ENCODE results near the gene ABRACL. TPM values are rescaled to one million over a fixed set of nuclear protein-coding genes. Genes with fewer than 3 reads are reported as not detected.
"Not testable (repeated sequence)": the region's sequence is repeated elsewhere in the genome, so short reads cannot be mapped to it uniquely, and the experiment has no call there.

ABRACL gene
- polyA plus RNA-seq, 1 experiment: 56.4 TPM

DNA sequence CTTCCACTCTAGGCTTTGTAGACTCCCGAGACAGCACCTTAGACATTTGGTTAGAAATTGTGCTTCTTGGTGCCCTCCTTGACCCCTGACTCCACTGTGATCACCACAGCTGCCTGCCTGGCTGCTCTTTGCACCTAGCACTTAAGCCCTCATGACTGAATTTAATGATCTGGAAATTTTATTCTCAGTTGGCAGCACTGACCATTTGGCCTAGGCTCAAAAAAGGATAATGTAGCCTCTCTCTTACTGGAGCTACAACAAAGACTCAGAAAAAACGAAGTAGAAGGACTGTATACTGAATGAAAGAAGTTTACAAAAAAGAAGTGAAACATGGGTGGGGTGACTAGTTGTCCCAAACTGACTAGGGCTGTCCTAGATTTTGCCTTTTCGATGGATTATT, 11.3 kb upstream of the ABRACL start:
- CTCF ChIA-PET: interaction anchor here (1.7 kb wide), 1 partner anchor 29 kb away, joined by 4 read pairs; the partner anchor contains the start of gene REPS1
- TF ChIP-seq, protein P1, sequence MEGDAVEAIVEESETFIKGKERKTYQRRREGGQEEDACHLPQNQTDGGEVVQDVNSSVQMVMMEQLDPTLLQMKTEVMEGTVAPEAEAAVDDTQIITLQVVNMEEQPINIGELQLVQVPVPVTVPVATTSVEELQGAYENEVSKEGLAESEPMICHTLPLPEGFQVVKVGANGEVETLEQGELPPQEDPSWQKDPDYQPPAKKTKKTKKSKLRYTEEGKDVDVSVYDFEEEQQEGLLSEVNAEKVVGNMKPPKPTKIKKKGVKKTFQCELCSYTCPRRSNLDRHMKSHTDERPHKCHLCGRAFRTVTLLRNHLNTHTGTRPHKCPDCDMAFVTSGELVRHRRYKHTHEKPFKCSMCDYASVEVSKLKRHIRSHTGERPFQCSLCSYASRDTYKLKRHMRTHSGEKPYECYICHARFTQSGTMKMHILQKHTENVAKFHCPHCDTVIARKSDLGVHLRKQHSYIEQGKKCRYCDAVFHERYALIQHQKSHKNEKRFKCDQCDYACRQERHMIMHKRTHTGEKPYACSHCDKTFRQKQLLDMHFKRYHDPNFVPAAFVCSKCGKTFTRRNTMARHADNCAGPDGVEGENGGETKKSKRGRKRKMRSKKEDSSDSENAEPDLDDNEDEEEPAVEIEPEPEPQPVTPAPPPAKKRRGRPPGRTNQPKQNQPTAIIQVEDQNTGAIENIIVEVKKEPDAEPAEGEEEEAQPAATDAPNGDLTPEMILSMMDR (IDR thresholded peaks at IDR 0.05; ENCODE audit: low read depth, low read length): no peak
- Histone ChIP-seq H3K9me3 (ENCODE audit: control insufficient read depth, insufficient read depth, low read length) (no peaks in the 10 kb centered on the region), H3K27me3 (ENCODE audit: control insufficient read depth, insufficient read depth, low read length) (peaks cover 3% of the 10 kb centered on the region), H3K27ac (ENCODE audit: low read depth, low read length) (no peak overlapping the region), H3K4me3 (ENCODE audit: low read depth, low read length) (no peak overlapping the region)
- POLR2A ChIA-PET: no interaction called here
- no peak for DNase-seq (ENCODE audit: low read depth, low spot score)

DNA sequence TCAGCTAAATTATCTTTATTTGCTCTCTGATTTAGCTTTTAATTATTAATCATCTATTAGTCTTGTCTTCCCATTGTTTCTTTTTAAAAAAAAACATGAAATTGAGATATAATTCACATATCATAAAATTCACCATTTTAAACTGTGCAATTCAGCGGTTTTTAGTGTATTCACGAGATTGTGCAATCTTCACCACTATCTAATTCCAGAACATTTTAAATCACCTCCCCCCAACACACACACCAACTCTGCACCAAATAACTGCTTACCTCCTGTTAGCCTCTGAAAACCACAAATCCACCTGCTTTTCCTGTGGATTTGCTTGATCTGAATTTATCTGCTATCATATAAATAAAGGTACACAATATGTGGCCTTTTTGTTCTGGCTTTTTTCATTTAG, 8.8 kb upstream of the ABRACL start:
- CTCF ChIA-PET: interaction anchor here (0.5 kb wide), 1 partner anchor 204 kb away, joined by 3 read pairs; no protein-coding TSS in a partner anchor
- H3K27ac ChIP-seq (ENCODE audit: low read depth, low read length): no peak overlapping the region
- TF ChIP-seq, protein P1 (IDR thresholded peaks at IDR 0.05; ENCODE audit: low read depth, low read length): no peak
- DNase-seq (ENCODE audit: low read depth, low spot score): no peak
- no peak overlapping the region for H3K4me3 ChIP-seq (ENCODE audit: low read depth, low read length)
- H3K9me3 ChIP-seq (ENCODE audit: control insufficient read depth, insufficient read depth, low read length): no peaks in the 10 kb centered on the region
- peaks cover 3% of the 10 kb centered on the region for H3K27me3 ChIP-seq (ENCODE audit: control insufficient read depth, insufficient read depth, low read length)
- POLR2A ChIA-PET: no interaction called here

DNA sequence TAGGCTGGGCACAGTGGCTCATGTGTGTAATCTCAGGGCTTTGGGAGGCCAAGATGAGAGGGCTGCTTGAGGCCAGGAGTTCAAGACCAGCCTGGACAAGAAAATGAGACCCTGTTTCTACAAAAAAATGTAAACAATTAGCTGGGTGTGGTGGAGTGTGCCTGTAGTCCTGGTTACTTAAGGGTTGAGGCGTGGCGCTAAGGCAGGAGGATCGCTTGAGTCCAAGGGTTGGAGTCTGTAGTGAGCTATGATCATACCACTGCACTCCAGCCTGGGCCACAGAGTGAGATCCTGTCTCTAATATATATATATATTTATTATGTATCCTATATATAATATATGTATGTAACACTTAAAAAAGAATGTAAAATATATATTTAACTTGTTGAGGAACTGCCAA, 7.9 kb upstream of the ABRACL start:
- Histone ChIP-seq H3K27ac (ENCODE audit: low read depth, low read length) (no peak overlapping the region), H3K4me3 (ENCODE audit: low read depth, low read length) (no peak overlapping the region), H3K9me3 (ENCODE audit: control insufficient read depth, insufficient read depth, low read length) (no peaks in the 10 kb centered on the region), H3K27me3 (ENCODE audit: control insufficient read depth, insufficient read depth, low read length) (peaks cover 3% of the 10 kb centered on the region)
- ChIA-PET CTCF (no interaction called here), POLR2A (interaction anchor here (0.6 kb wide), 1 partner anchor 236 kb away, joined by 6 read pairs; no protein-coding TSS in a partner anchor)
- no peak for DNase-seq (ENCODE audit: low read depth, low spot score)
- TF ChIP-seq, protein P1 (IDR thresholded peaks at IDR 0.05; ENCODE audit: low read depth, low read length): no peak

DNA sequence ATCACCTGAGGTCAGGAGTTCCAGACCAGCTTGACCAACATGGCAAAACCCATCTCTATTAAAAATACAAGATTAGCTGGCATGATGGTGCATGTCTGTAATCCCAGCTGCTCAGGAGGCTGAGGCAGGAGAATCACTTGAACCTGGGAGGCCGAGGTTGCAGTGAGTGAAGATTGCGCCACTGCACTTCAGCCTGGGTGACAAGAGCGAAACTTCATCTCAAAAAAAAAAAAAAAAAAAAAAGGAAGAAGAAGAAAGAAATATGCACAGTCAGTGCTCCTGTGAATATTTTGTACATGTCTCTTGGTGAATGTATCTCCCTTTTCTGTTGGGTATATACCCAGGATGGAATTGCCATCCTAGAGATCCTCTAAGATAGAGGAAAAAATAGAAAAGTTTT, 3.1 kb upstream of the ABRACL start:
- POLR2A ChIA-PET; H3K9me3 ChIP-seq (ENCODE audit: control insufficient read depth, insufficient read depth, low read length); H3K27me3 ChIP-seq (ENCODE audit: control insufficient read depth, insufficient read depth, low read length); H3K27ac ChIP-seq (ENCODE audit: low read depth, low read length); DNase-seq (ENCODE audit: low read depth, low spot score); H3K4me3 ChIP-seq (ENCODE audit: low read depth, low read length): not testable (repeated sequence)
- CTCF ChIA-PET: interaction anchor here (0.7 kb wide), 1 partner anchor 132 kb away, joined by 3 read pairs; no protein-coding TSS in a partner anchor

DNA sequence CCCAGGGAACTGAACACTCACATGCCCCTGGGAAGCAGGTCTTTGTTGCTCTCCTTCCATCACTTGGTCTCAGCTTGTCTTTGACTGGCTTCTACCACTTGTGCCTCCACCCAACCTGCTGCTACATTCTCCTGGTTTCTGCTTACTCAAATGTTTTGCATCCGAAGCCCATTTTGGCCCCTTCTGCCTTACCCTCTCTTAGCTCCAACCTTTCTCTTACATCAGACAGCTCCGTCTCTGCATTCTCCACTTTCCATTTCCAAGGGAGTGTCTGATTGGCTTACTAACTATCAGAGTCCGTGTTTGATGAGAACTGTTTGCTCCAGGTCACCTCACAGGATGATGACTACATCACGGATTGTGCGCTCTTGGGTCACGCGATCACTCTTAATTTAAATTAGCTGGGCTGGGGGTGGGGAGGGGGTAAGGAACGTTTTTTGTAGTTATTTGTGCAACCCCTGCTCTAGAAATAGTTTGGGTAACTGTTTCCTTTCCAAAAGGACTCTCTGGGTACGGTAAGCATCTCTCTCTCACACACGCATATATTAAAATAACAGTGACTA, 844 bp upstream of the ABRACL start:
- H3K27ac ChIP-seq (ENCODE audit: low read depth, low read length): no peak overlapping the region

More for the DNA sequence above, 844 bp upstream of the ABRACL start:
- H3K27me3 ChIP-seq (ENCODE audit: control insufficient read depth, insufficient read depth, low read length): no peaks in the 10 kb centered on the region
- H3K4me3 ChIP-seq (ENCODE audit: low read depth, low read length): peak overlapping the region; percentile 93
- DNase-seq (ENCODE audit: low read depth, low spot score): no peak
- CTCF ChIA-PET: interaction anchor here (1.6 to 1.8 kb wide), 2 partner anchors 39 to 337 kb away, joined by 5 read pairs; no protein-coding TSS in a partner anchor
- no peaks in the 10 kb centered on the region; the same call in 1 of the 2 replicates for H3K9me3 ChIP-seq (ENCODE audit: control insufficient read depth, insufficient read depth, low read length)
- TF ChIP-seq, protein P1 (IDR thresholded peaks at IDR 0.05; ENCODE audit: low read depth, low read length): no peak
- POLR2A ChIA-PET: no interaction called here

Measured in AG04450 (cell line).